UCSD-AML1 (cell line): Measurements from ENCODE around the gene HDAC10.

Experiments used
- DNase-seq: peaks from one replicate; lab custom pipeline; 2025; ENCODE audit not compliant: unreplicated experiment; lab: John Stamatoyannopoulos, UW

HDAC10 gene

DNA sequence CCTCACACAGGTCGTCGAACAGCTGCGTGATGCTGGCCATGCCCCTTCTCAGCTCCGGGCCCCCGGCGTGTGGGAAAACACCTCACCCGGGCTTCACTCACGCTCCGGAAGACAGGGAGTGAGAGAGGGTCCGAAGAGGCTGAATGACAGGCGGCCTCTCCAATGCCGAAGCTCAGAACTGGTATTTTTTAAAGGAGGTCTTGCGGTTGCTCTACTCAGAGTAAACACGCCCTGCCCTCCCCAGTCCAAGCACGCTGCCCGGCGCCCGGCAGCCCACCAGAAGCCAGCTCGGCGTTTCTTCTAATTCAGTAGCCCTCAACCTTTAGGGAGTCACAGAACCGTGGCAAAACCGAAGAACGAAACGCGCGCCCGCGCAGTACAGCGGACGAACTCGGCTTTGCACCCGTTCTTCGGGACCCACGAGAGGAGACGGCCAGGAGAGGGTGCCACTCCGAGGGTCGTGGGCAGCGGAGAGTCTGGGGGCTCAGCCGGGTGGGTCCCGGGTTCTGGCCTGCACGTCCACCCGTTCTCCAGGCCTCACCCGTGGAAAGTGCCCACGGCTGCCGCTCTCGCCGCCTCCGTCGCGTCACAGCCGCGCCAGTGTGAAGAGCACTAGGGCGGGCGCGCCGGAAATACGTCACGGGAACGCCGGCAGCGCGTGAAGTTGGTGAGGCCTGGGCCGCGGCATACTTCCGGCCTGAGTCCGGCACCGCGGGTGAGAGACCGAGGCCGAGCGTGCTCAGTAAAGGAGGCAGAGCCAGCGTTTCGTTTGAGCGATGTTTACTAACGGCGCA lies 6.4 kb downstream of the HDAC10 start, which contains the start of gene TUBGCP6:
TSS of gene TUBGCP6 (minus strand) at position 604 of the 794 bp plus-strand sequence. CDS start at position 40, 564 bp downstream.
- peak; percentile 94 for DNase-seq

GRCh38 chr22:50243685-50244419 lies 7.2 kb downstream of the HDAC10 start:
- no peak for DNase-seq

DNA sequence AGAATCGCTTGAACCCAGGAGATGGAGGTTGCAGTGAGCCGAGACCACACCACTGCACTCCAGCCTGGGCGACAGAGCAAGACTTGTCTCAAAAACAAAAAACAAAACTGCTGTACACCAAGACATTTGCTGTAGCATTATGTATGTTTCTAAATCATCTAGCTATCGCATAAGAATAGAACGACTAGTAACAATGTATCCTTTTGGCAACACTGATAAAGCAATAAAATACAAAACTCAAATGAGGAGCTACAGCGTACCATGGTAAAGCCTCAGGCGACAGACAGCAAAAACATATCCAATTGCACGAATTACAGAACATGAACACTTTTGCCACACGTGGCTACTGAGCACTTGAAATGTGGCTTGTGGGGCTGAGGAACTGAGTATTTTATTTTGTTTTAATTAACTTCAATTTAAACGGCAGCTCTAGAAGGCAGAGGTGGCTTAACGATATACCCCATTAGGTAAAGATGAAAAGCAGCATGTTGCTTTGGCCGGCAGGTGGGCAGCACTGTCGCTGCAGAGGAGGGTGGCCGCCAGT lies 8.6 kb downstream of the HDAC10 start:
- no peak for DNase-seq

DNA sequence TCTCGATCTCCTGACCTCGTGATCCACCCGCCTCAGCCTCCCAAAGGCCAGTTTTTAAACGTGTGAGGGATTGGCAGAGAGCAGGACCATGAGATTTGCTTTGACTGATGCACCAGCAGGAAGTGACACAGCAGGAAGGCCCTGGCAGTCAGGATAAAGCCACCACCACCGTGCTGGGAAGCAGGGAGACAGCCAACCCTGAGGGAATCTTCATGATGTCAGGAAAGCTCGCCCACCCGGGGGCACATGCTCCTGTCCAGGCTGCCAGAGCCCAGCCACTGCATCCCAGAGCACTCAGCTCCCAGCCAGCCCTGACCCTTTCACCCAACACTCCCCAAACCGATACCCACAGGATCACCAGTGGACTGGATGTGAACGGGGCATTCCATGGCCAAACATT lies 12.3 kb downstream of the HDAC10 start:
- peak; percentile 19 for DNase-seq

DNA sequence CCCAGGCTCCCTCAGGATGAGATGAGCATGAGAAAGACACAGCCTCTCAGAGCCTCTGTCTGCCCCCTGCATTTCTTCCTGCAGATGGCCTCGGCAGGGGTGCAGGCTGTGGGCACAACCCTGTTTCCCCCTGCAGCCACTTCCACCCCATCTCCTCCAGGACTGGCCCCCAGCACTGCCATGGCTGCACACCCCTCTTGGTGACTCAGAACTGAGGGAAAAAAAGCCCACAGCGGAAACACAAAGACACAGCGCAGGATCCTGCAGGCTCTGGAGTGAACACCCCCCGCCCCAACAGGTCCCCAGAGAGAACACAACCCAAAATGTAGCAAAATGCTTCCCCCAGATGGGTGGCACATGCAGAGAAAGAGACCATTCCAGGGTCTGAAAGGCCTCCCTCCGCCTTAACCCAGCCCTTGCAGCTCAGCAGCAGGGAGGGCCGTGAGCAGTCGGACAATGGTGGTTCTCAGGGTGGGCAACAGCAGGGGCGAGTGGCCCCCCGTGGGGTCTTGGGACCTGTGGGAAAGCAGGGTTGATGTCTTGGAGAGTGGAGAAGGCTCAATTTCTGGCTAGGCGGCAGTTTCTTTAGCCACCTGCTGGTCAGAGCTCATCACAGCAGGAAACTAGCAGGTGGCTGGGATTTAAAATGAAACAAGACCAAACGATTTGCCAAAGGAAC lies 14.2 kb downstream of the HDAC10 start:
- DNase-seq: peak; percentile 18

- DNase-seq: no peak
Observed at GRCh38 chr22:50233223-50233622, 17.8 kb downstream of the HDAC10 start.

GRCh38 chr22:50232481-50233151 lies 18.4 kb downstream of the HDAC10 start:
- no peak for DNase-seq

GRCh38 chr22:50229370-50229769 lies 21.7 kb downstream of the HDAC10 start:
- DNase-seq: no peak

GRCh38 chr22:50228366-50228765 lies 22.7 kb downstream of the HDAC10 start:
- DNase-seq: no peak

- no peak for DNase-seq
Observed at GRCh38 chr22:50227579-50228215, 23.4 kb downstream of the HDAC10 start.

DNA sequence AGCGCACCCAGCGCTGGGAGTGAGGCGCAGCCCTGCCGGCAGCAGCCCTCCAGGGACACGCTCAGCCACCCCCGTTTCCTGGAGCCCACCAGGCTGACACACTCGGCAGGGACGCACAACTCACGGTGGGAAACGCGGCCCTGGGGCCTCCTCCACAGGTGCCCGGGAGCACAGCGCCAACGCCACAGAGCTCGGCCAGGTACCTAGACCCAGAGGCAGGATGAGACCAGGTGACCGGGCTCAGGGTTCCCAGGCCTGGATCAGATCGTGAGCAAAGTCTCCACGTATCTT lies 24.2 kb downstream of the HDAC10 start:
- DNase-seq: no peak

DNA sequence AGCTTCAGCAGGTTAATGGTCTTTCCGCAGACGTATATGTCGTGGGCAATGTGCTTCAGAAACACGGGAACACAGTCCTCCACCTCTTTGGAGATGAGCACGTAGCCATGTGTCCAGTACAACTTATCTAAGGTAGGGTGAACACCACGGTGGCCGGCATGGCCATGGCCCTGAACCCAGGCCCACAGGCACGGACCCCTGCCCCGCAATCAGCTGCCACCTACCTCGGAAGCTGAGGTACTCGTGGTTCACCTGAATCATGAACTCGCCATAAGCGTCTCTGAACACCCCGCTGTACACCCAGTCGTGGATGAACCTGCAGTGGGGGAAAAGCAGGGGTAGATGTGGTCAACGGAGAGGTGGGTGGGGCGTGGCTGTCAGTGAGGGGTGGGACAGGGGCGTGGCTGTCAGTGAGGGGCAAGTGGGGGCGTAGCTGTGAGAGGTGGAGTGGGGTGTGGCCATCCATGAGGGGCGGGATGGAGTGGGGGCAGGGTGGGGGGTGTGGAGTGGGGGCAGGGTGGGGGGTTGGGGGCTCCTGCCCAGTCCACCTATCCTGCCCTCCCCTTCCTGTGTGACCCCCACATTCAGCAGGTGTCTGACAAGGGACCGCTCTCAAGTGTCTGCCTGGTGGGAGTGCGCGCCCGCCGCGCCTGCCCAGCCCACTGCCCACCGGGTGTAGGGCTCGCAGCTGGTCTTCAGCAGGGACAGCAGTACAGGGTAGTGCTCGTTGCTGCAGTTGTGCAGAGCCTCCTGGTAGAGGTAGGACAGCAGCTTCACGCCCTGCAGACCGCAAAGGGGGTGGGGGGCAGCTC lies 24.8 kb downstream of the HDAC10 start:
- DNase-seq: no peak

DNA sequence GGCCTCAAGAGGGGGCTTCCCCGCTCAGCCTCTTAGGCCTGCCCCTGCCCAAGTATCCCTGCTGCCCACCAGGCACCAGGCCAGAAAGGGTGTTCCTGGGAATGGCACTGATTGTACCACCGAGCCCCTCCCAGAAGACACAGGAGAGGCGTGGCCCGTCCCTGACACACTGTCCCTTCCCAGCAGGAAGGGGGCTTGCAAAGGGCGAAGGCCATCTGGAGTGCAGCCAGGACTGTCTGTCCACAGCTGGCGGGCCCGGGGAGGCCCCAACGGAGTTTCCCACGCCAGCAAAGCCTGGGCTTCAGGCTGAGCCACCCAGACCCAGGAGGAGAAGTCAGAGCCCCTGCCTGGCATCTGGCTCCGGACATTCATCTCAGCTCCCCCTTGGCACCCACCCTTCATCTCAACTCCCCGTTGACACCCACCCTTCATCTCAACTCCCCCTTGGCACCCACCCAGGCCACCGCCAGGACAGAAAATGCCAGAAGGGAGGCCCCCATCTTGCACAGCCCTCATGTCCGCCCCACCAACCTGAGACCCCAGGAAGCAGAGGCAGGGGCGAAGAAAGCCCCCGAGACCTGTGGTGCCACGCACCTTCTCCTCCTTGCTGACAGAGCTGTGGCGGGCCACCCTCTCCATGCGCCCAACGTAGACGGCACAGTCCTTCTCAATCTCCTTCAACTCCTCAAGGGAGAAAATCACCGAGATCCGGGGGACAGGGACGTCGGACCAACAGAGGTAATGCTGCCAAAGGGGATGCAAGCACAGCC lies 25.7 kb downstream of the HDAC10 start:
- DNase-seq: no peak

DNA sequence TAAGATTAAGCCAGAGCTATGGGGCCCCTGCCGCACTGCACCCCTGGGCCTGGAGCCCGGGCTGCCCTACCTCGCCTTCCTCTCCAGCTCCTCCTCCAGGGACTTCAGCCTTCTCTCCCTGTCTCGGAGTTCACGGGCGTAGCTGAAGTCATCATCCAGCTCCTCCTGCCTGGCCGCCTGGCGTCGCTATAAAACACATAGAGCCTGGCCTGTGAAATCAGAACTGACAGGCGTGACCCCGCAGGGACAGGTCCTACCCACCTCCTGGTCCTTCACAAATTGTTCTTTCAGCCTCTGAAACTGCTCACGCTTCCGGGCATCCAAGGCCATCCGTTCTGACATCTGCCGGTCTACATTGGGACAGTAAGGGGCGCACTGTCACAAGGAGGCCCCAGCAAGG lies 27.0 kb downstream of the HDAC10 start:
- no peak for DNase-seq

- DNase-seq: no peak
Observed at GRCh38 chr22:50222508-50222907, 28.6 kb downstream of the HDAC10 start.

DNA sequence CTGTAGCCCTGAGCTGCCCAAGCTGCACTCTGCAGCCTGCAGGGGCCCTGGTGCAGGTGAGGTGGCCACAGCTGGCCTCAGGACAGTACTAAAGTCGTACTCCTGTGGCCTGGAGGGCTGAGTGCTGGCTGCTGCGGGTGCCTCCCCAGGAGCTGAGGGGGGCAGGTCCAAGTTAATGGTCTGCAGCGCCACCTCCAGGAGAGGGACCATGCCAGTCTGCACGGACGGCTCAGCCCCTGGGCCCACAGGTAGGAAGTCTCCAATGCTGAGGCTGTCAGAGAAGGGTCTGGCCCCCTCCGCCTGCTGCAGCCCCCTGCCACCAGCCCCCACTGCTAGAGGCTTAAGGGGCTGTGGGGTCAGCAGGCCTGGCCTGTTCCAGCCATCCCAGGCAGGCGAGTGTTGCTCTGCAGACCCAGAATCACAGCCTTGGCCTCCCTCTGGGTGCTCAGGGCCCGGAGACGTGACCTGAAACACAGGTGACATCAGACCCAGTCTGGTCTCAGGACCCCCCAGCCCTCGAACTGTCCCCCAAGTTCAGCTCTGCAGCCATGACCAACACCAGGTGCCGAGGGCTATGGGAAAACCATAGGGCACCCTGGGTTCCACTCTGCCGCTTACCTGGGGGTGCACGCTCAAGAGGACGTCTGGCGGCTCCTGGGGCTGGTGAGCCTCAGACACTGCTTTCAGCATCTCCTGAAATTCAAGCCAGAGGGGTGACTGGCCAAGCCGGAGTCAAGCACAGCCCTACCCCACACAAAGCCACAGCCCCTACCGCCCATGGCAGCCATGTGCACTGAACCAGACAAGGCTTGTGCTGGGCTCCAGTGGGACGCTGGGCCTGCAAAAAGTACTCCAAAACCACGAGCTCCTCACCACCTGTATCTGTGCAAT lies 29.4 kb downstream of the HDAC10 start:
- DNase-seq: no peak

GRCh38 chr22:50220603-50221409 lies 30.3 kb downstream of the HDAC10 start:
- DNase-seq: no peak
